ENCODE measurements around the gene CPLX4. TPM values are rescaled to one million over a fixed set of nuclear protein-coding genes. Genes with fewer than 3 reads are reported as not detected.

CPLX4 gene
- total RNA-seq = not detected in 2 replicates

DNA sequence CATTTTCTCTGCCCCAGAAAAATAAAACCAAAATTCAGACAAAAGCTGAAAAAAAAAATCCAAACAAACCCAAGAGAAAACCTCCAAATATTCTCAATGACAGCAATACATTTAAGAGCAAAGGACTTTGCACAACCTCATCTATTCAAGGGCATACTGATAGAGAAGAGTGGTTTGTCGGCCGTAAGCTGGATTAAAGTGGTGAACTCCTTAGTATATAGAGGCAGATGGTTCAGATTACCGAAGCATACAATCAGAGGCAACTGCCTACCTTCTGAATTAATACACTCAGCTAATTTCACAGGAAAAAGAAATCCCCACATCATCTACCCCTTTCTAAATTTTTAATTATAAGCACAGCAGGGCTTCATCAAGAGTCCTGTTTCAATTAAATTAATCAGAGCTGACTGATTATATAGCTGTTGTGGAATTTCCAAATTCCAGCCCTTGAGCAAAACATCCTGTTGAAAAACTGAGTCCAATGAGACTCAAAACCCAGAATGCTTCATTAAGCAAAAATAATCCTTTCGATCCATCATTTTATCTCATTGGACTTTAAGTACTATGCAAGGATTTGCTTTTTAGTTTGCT lies at the start of gene CPLX4:
TSS of gene CPLX4 (minus strand) at position 190 of the 591 bp plus-strand sequence. CDS start at position 3, 187 bp downstream.
- no peak for DNase-seq
- H3K36me3 Mint-ChIP-seq (ENCODE audit: low read depth) = no peaks in the 10 kb centered on the region
- H3K27me3 Mint-ChIP-seq = peaks cover 33% of the 10 kb centered on the region
- no peaks in the 10 kb centered on the region for H3K9me3 Mint-ChIP-seq
- no peak within 1 kb of the TSS for H3K27ac Mint-ChIP-seq
- intact Hi-C loops (cut with micrococcal nuclease) = no loop called here
- H3K4me3 Mint-ChIP-seq = no peak within 1 kb of the TSS
- no peaks in the 10 kb centered on the region for H3K4me1 Mint-ChIP-seq

DNA sequence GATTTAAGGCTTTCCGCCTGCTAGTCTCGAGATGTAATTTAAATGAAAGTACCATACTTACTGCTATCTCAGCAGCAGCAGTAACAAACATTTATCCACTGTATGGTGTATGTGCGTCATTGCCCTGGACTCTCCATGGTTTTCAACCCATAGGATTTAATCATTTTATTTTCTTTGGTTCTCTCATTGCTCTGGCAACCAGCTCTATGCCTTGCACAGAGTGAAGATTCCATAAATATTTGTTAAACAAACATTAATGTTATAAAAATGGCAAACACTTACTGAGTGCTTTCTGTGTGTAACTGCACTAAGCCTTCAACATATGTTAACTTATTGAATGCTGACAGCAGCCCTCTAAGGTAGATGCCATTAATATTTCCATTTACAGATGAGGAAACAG lies 41.9 kb upstream of the CPLX4 start:
- peaks cover 12% of the 10 kb centered on the region for H3K36me3 Mint-ChIP-seq (ENCODE audit: low read depth)
- DNase-seq = no peak
- H3K4me3 Mint-ChIP-seq = peak overlapping the region; percentile 34
- intact Hi-C loops (cut with micrococcal nuclease) = no loop called here
- H3K9me3 Mint-ChIP-seq = no peaks in the 10 kb centered on the region
- H3K27ac Mint-ChIP-seq = no peak overlapping the region
- H3K27me3 Mint-ChIP-seq = peaks cover 11% of the 10 kb centered on the region
- peaks cover 30% of the 10 kb centered on the region for H3K4me1 Mint-ChIP-seq

- H3K27me3 Mint-ChIP-seq = peaks cover 10% of the 10 kb centered on the region
- H3K4me3 Mint-ChIP-seq = peak overlapping the region; percentile 79
- H3K4me1 Mint-ChIP-seq = peaks cover 33% of the 10 kb centered on the region
- H3K9me3 Mint-ChIP-seq = no peaks in the 10 kb centered on the region
- peaks cover 20% of the 10 kb centered on the region for H3K36me3 Mint-ChIP-seq (ENCODE audit: low read depth)
- peak overlapping the region; percentile 37 for H3K27ac Mint-ChIP-seq
- DNase-seq = no peak
- intact Hi-C loops (cut with micrococcal nuclease) = loop anchor here (2.0 to 10.0 kb wide), 7 partner anchors 19 to 1525 kb away; partner anchors contain the start of genes MALT1 and RAX
These were observed 41.1 kb upstream of the CPLX4 start for GRCh38 chr18:59359576-59359952.

- Mint-ChIP-seq H3K36me3 (ENCODE audit: low read depth) (peaks cover 22% of the 10 kb centered on the region), H3K27me3 (peaks cover 6% of the 10 kb centered on the region), H3K27ac (peak within 1 kb of the TSS; percentile 90), H3K9me3 (no peaks in the 10 kb centered on the region), H3K4me1 (peaks cover 34% of the 10 kb centered on the region), H3K4me3 (peak within 1 kb of the TSS; percentile 88)
- intact Hi-C loops (cut with micrococcal nuclease) = loop anchor here (1.0 to 10.0 kb wide), 9 partner anchors 18 to 1524 kb away; partner anchors contain the start of genes MALT1, RAX and SEC11C
- DNase-seq = peak; percentile 97
These were observed 40.5 kb upstream of the CPLX4 start, which contains the start of gene LMAN1 for GRCh38 chr18:59358712-59359575. TSS of gene LMAN1 (minus strand) at chr18:59359265. CDS start at chr18:59359244, 21 bp downstream.

- Mint-ChIP-seq H3K4me1 (peaks cover 35% of the 10 kb centered on the region), H3K27ac (peak overlapping the region; percentile 90), H3K27me3 (peaks cover 2% of the 10 kb centered on the region), H3K36me3 (ENCODE audit: low read depth) (peaks cover 23% of the 10 kb centered on the region), H3K9me3 (no peaks in the 10 kb centered on the region), H3K4me3 (peak overlapping the region; percentile 88)
- intact Hi-C loops (cut with micrococcal nuclease) = loop anchor here (1.0 to 10.0 kb wide), 9 partner anchors 17 to 1524 kb away; partner anchors contain the start of genes MALT1, RAX and SEC11C
- DNase-seq = no peak
These were observed 39.9 kb upstream of the CPLX4 start for GRCh38 chr18:59358414-59358711.

- Mint-ChIP-seq H3K4me3 (peak overlapping the region; percentile 88), H3K27me3 (no peaks in the 10 kb centered on the region), H3K4me1 (peaks cover 40% of the 10 kb centered on the region), H3K9me3 (no peaks in the 10 kb centered on the region), H3K36me3 (ENCODE audit: low read depth) (peaks cover 28% of the 10 kb centered on the region), H3K27ac (peak overlapping the region; percentile 90)
- intact Hi-C loops (cut with micrococcal nuclease) = loop anchor here (1.0 to 10.0 kb wide), 9 partner anchors 17 to 1523 kb away; partner anchors contain the start of genes MALT1, RAX and SEC11C
- peak; percentile 67 for DNase-seq
These were observed 39.5 kb upstream of the CPLX4 start for GRCh38 chr18:59357928-59358327.

DNA sequence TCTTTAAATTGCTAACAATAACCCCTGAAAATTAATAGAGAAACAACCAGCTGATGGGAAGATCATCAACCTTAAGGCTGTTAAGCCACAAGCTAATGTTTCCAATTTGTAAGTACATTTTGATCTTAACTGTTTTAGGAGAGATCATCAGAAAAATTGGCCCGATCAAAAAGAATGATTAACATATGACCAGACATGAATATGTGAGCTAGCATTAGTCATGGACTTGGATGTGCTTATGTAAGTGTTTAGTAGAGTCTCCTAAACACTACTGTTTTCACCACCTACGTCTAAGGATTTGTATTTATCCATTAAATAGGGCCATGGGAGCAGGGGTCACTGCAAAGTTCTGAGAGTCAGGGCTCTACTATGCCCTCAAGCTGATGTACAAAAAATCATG lies 36.3 kb upstream of the CPLX4 start:
- Mint-ChIP-seq H3K27me3 (no peaks in the 10 kb centered on the region), H3K4me1 (peaks cover 51% of the 10 kb centered on the region), H3K9me3 (no peaks in the 10 kb centered on the region), H3K4me3 (no peak overlapping the region), H3K27ac (no peak overlapping the region), H3K36me3 (ENCODE audit: low read depth) (peaks cover 52% of the 10 kb centered on the region)
- intact Hi-C loops (cut with micrococcal nuclease) = loop anchor here (5.0 to 10.0 kb wide), 5 partner anchors 48 to 1520 kb away; partner anchors contain the start of genes MALT1 and RAX
- DNase-seq = no peak

GRCh38 chr18:59353079-59353680 lies 34.7 kb upstream of the CPLX4 start:
- no peaks in the 10 kb centered on the region for H3K9me3 Mint-ChIP-seq
- no peak overlapping the region for H3K4me3 Mint-ChIP-seq
- no peaks in the 10 kb centered on the region for H3K27me3 Mint-ChIP-seq
- H3K27ac Mint-ChIP-seq = peak overlapping the region; percentile 60
- H3K36me3 Mint-ChIP-seq (ENCODE audit: low read depth) = peaks cover 65% of the 10 kb centered on the region
- intact Hi-C loops (cut with micrococcal nuclease) = loop anchor here (10.0 kb wide), 3 partner anchors 678 to 1518 kb away; partner anchors contain the start of gene MALT1
- H3K4me1 Mint-ChIP-seq = peaks cover 50% of the 10 kb centered on the region
- DNase-seq = no peak

DNA sequence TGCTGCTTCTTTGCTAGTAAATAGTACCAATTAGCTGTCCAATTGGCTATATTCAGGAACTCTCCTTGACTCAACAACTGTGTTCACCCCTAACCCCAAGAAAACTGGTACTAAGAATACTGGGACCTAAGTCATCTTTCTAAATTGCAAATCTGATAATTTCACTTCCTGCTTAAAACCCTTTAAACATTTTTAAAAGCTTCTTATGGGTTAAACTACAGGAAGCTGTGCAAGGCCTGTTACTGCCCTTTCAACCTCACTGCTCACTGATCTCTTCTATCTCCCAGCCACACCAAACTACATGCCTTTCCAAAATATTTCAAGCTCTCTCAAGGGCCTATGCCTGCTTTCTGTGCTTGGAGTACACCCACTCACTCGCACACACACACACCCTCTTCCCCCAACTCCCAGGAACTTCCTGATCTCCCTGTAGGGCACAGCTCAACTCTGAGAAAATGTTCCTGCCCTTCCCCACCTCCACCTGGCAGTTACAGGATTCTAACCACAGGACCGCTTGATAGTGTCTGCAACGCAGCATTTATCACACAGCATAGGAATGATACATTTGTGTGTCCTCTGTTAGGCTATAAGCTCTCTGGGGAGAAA lies 33.9 kb upstream of the CPLX4 start:
- no peaks in the 10 kb centered on the region for H3K27me3 Mint-ChIP-seq
- peaks cover 68% of the 10 kb centered on the region for H3K36me3 Mint-ChIP-seq (ENCODE audit: low read depth)
- no peaks in the 10 kb centered on the region for H3K9me3 Mint-ChIP-seq
- intact Hi-C loops (cut with micrococcal nuclease) = loop anchor here (10.0 kb wide), 3 partner anchors 678 to 1518 kb away; partner anchors contain the start of gene MALT1
- H3K4me3 Mint-ChIP-seq = peak overlapping the region; percentile 10
- peaks cover 45% of the 10 kb centered on the region for H3K4me1 Mint-ChIP-seq
- H3K27ac Mint-ChIP-seq = peak overlapping the region; percentile 76
- DNase-seq = no peak

DNA sequence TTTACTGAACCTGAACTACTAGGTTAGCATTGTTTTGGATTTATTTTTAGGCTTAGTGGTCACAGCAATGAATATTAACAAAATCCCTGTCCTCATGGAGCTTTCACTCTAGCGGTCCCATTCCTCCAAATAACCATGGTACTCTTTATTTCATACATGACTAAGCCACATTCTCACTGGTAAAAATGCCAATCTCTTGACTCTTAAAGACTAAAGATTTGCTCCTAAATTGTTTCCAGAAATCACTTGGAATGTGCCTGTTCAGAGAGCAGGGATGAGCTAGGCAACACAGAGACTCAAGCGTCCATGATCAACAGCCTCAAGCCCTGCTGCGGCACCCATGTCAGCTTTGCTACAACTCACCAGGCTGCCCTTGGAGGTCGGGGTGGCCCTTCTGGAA lies 27.1 kb upstream of the CPLX4 start:
- H3K27me3 Mint-ChIP-seq = no peaks in the 10 kb centered on the region
- peaks cover 41% of the 10 kb centered on the region for H3K4me1 Mint-ChIP-seq
- H3K36me3 Mint-ChIP-seq (ENCODE audit: low read depth) = peaks cover 87% of the 10 kb centered on the region
- no peak overlapping the region for H3K4me3 Mint-ChIP-seq
- peaks cover 17% of the 10 kb centered on the region for H3K9me3 Mint-ChIP-seq
- no peak for DNase-seq
- no peak overlapping the region for H3K27ac Mint-ChIP-seq
- intact Hi-C loops (cut with micrococcal nuclease) = no loop called here

DNA sequence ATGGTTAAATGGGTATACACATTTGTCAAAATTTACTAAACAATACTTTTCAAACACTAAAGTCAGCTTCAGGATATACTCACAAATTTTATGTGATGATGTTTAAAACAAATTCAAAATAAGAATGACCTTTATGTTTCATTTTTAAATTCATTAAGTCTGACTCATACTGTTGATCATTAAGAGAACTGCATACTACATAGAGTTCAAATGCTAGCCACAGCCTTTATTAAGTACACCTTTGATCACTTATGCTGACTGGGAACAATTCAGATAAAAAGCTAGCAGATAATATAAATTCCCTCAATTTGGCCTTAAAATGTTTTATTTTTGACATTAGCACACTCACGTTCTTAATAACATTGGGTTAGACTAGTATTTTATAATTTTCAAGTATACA lies 26.5 kb upstream of the CPLX4 start:
- peaks cover 17% of the 10 kb centered on the region for H3K9me3 Mint-ChIP-seq
- DNase-seq = no peak
- no peaks in the 10 kb centered on the region for H3K27me3 Mint-ChIP-seq
- peaks cover 90% of the 10 kb centered on the region for H3K36me3 Mint-ChIP-seq (ENCODE audit: low read depth)
- H3K4me3 Mint-ChIP-seq = no peak overlapping the region
- intact Hi-C loops (cut with micrococcal nuclease) = no loop called here
- H3K27ac Mint-ChIP-seq = peak overlapping the region; percentile 51
- peaks cover 41% of the 10 kb centered on the region for H3K4me1 Mint-ChIP-seq

DNA sequence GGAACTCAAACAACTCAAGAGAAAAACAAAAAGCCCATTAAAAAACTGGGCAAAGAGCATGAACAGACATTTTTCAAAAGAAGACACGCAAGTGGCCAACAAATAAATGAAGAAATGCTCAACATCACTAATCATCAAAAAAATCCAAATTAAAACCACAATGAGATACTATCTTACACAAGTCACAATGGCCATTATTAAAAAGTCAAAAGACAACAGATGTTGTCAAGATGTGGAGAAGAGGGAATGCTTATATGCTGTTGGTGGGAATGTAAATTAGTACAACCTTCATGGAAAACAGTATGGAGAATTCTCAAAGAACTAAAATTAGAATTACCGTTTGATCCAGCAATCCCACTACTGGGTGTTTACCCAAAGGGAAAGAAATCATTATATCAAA lies 25.5 kb upstream of the CPLX4 start:
- Mint-ChIP-seq H3K4me1 (peaks cover 41% of the 10 kb centered on the region), H3K4me3 (no peak overlapping the region), H3K27ac (no peak overlapping the region), H3K27me3 (no peaks in the 10 kb centered on the region), H3K9me3 (peaks cover 17% of the 10 kb centered on the region), H3K36me3 (ENCODE audit: low read depth) (peaks cover 90% of the 10 kb centered on the region)
- DNase-seq = no peak
- intact Hi-C loops (cut with micrococcal nuclease) = no loop called here

DNA sequence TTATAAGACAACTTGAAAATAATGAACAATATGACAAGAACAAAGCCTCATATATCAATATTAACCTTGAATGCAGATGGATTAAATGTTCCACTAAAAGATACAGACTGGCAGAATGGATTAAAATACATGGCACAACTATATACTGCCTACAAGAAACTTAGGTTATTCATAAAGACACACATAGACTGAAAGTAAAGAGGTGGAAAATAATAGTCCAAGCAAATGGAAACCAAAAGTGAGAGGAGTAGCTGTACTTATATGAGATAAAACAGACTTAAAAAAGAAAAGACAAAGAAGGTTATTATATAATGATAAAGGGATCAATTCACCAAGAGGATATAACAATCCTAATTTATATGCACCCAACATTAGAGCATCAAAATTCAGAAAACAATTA lies 22.4 kb upstream of the CPLX4 start:
- H3K27ac Mint-ChIP-seq = peak overlapping the region; percentile 72
- peaks cover 17% of the 10 kb centered on the region for H3K9me3 Mint-ChIP-seq
- no peaks in the 10 kb centered on the region for H3K27me3 Mint-ChIP-seq
- no peak for DNase-seq
- peaks cover 42% of the 10 kb centered on the region for H3K4me1 Mint-ChIP-seq
- intact Hi-C loops (cut with micrococcal nuclease) = loop anchor here (1.0 kb wide), 2 partner anchors 17 to 198 kb away; no protein-coding TSS in a partner anchor
- peaks cover 95% of the 10 kb centered on the region for H3K36me3 Mint-ChIP-seq (ENCODE audit: low read depth)
- peak overlapping the region; percentile 58 for H3K4me3 Mint-ChIP-seq

Measured in activated CD4-positive, alpha-beta T cell treated with anti-CD3 and anti-CD28 coated beads, Interleukin-2, amount 10 ng/mL, durations not matched to agents 24 days and 14 days (primary cell).